Activated naive CD4-positive, alpha-beta T cell (primary cell): ENCODE results near the gene IST1.

ENCODE experiments used
- DNase-seq, 4 experiments: peaks; one replicate each; lab custom pipeline; 2025; lab: John Stamatoyannopoulos, UW

Gene IST1

GRCh38 chr16:71919035-71919434 is 23.7 kb downstream of the IST1 start:
- no peak for DNase-seq

DNA sequence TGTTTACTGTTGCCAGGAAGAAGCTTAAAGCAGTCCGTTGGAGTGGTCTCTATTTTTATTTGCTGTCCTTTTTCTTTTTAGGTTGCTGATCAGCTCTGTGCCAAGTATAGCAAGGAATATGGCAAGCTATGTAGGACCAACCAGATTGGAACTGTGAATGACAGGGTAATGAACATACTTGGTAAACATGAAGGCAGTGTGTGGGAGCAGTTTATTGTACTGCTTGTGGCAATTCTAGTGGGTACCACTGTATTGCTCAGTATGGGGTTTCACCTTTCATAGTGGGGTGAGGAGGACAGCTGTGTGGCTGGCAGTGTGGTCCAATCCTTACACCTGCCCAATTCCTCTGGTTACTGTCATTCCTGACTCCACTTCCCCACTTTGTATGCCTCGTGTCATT is 25.3 kb downstream of the IST1 start:
- no peak for DNase-seq

DNA sequence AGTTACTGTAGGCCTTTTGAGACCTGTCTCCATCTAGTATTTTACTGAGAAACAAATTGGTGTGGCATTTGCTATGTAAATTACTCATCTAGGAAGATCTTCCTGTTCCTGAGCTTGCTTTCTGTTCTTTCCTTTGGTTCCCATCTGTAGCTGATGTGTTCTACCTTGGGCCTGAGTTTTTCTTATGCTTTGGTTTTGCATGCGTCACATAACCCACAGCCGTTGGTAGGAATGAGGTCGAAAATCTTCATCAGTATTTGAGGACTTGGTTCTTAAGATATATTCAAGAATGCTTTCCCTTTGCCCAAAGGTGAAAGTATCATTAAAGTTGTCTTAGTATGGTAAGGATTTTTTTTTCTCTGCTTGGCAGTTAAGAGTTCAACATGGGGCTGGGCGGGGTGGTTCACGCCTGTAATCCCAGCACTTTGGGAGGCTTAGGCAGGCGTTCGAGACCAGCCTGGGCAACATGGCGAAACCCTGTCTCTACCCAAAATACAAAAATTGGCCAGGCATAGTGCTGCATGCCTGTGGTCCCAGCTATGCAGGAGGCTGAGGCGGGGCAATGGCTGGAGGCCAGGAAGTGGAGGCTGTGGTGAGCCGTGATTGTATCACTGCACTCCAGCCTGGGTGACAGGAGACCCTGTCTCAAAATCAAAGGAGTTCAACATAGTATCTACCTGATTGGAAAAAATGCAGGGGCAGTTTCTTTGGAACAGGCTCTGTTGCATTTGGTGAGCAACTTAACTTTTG is 28.8 kb downstream of the IST1 start:
- no peak for DNase-seq

GRCh38 chr16:71924710-71925109 is 29.4 kb downstream of the IST1 start:
- no peak for DNase-seq

GRCh38 chr16:71927383-71927782 is 32.1 kb downstream of the IST1 start:
- no peak for DNase-seq

DNA sequence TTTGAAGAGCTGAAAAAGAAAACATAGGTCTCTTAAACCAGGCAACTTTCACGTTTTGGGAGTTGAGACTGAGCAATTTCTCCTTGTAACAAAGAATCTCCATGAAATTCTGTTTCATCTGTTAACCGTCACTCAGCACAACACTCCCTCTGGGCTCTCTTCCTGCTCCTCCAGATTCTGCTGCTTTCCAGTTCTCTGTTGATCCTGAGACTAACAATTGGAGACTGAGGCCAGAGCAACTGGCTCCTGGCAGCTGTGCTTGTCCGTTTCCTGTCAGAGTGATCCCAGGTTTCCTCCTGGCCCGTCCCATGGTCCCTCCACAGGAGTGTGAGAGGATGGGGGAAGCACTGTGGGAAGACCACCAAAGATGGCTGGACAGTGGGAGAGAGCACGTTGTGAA is 32.5 kb downstream of the IST1 start:
- DNase-seq: no peak

DNA sequence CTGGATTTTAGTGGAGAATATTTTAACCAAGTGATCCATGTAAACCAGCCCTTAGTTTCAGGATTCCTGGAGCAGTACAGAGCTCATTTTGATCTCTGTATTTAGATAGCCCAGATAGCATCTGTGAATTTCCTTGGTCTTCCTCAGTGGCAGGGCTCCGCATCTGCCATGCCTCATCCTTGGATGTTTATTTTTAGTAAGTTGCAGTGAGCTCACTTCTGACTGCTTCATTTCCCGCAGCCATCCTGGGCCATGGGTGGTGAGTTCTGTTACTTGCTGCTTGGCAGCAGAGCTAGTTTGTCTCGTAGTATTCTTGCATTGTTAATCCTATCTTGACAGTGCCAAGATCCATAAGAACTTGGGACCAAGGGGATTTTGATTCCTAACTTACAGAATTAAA is 33.7 kb downstream of the IST1 start:
- no peak for DNase-seq

DNA sequence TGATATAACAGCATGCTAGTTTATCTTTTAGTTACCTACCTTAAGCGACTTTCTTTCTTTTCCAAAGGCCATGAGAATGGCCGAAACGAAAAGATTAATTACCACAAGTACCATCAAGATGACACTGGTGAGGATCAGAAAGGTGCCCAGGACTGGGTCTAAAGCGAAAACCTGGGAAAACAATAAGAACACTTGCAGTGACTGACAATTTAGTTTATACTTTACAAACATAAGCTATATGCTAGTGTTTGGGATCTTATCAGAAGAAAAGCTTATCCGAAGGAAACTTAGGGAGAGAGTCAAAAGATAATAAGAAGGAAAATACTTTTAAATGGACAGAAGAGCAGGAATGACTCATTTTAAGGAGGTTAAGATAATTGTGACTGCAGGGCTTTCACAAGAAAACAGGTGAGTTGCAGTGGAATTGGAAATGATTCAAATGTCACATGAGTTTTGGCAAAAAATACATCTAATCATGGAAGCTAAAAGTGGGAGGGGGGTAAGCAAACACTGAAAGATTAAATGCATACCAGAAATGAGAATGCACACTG is 34.8 kb downstream of the IST1 start:
- no peak for DNase-seq

GRCh38 chr16:71931001-71931400 is 35.7 kb downstream of the IST1 start:
- no peak for DNase-seq

DNA sequence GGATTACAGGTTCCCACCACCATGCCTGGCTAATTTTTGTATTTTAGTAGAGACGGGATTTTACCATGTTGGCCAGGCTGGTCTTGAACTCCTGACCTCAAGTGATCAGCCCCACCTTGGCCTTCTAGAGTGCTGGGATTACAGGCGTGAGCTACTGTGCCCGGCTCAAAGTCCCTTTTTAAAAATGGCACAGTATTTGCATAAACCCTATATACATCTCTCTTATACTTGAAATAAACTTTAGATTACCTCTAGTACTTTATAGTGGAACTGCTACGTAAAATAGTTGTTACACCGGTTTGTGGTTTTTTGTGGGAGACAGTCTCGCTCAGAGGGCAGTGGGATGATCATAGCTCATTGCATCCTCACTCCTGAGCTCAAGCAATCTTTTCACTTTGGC is 36.3 kb downstream of the IST1 start:
- no peak for DNase-seq

- no peak for DNase-seq
Observed at GRCh38 chr16:71933017-71933416, 37.7 kb downstream of the IST1 start.

DNA sequence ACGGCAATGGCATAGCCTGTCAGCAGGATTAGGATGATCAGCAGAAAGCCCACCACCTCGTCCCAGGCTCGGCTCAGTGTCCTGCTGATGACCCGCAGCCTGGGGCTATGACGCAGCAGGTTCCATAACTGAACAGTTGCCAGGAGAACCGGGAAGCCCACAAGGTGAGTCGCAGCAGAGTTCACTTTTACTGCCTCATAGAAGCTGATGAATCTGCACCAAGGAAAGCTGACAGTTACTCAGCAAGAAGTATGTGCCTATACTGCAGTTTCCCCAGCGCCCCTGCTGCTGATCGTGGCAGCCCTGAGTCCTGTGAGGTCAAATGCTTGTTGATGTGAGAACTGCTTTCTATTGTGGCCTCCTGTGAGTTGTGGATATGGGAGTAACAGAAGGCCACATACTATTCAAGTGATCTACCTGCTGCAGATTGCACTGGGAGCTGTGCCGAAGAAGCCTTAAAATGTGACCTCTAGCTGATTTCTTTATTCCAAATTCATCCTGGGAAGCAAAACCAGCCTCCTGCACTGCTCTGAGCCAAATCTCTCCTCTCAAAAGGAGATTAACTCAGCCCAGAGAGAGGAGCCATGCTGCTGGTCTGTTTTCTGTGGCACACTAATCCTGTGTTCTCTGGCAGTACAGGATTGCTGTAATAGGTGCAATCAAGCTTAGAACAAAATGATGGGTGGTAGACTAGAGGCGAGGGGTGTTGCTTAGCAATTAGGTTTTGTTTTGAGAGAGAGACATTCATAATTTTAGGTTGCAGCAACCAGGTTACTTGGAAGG is 38.8 kb downstream of the IST1 start:
- DNase-seq: no peak

GRCh38 chr16:71937868-71938510 is 42.7 kb downstream of the IST1 start:
- no peak for DNase-seq

DNA sequence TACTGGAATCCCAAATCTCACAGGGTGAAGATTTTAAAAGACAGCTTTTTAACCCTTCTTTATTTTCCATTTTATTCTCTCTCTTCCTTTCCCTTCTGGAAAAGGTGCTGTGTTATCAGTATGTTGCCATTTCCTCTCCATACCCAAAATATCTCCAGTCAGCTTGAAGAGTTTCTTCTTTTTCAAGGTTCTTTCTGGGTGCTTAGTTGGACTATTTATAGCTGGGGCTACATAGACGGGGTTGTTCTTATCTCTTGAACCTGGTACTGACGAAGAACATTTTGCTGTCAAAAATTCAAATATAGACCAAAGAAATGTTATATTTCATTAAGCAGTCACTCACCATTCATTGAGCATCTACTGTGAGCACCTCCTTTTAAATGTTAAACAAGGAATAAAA is 48.6 kb downstream of the IST1 start:
- no peak for DNase-seq

DNA sequence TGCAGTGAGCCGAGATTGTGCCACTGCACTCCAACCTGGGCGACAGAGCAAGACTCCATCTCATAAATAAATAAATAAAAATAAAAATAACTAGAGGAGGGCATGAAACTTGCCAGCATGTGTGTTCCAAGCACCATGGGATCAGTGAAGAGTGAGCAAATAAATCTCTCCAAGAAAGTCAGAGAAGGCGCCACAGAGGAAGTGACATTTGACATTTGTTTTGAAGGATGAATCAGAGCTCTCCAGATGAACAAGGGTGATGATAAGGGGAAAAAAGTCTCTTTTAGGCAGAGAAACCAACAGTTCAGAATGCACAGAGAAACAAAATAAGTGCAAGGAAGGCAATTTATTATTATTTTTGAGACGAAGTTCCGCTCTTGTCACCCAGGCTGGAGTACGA is 50.3 kb downstream of the IST1 start:
- no peak for DNase-seq

DNA sequence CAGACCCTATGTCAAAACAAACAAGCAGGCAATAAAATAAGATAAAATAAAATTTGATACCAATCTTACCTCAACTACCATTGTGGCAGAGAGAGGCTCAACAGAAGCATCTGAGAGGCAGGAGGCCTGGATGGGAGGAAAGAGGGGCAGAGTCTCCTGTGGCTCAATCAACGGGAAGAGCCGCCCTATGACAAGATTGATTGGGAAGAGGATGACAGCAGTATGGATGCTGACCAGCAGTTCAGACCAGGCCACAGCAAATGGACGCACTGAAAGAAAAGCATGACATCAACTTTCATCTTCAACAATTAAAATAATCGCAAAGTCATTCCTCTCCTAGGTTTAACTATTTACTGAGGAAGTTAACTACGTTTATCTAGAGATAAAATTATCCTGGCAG is 57.5 kb downstream of the IST1 start:
- DNase-seq: no peak

GRCh38 chr16:71954180-71954579 is 58.8 kb downstream of the IST1 start:
- no peak for DNase-seq

DNA sequence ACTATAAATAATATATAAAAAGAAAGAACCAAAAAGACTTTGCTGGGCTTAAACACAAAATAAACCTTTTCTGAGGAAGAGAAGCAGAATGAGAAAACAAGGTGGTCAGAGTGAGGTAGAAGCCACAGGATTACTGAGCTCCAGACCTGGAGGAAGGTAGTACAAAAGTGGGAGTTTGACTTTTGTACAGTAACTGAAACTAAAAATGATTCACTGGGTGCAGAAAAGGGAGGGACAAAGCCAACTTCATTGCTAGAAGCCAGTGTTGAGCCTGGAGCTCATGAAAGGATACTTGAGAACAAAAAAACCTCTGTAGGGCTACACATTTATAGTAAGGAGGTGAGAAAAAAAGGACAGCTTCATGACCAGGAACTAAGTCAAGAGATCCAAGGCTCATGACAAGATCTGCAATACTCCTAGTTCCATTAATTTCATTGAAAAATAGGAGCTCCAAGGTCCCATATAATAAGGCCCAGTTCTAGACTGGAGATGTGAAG is 59.4 kb downstream of the IST1 start:
- no peak for DNase-seq

DNA sequence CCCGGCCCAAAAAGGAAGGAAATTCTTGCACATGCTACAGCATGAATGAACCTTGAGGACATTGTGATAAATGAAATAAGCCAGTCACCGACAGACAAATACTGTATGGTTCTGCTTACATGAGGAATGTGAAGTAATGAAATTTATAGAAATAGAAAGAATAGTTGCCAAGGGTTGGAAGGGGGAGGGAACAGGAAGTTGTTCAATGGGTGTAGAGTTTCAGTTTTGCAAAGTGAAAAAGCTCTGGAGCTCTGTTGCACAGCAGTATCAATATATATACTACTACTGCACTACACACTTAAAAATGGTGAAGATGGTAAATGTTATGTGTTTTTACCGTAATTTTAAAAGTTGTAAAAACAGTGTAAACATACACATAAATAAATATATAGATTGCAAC is 61.2 kb downstream of the IST1 start:
- DNase-seq: no peak

GRCh38 chr16:71961066-71962039 is 66.0 kb downstream of the IST1 start:
- peak; percentile 28 to 72 (median 70) for DNase-seq

DNA sequence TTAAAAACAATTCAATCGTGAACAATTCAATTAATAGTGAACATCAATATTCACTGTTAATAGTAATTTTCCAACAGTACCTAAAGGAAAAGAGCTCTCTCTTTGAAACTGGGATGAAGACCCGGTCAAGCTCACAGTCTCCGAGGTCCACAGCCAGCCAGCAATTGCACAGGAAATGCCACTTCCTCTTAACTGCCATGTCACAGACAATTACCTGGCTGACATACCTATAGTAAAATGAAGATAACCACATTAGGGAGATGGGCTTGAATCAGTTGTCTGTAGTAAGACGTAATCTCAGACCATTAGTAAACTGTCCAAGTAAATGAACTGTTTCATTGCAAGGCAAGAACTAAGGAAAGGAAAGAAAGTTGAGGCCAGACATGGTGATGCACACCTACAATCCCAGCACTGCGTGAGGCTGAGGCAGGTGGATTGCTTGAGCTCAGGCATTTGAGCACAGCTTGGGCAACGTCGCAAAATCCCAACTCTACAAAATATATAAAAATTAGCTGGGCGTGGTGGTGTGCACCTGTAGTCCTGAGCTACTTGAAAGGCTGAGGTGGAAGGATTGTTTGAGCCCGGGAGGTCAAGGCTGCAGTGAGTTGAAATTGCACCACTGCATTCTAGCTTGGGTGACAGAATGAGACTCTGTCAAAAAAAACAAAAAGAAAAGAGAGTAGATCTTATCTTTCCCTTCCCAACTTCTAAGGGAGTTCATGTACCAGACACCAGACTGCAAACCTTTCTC is 68.0 kb downstream of the IST1 start:
- DNase-seq: no peak
